ENCODE measurements around the gene BTN2A1.
A peak's percentile ranks its signal among the peaks of the same experiment; 100 is the strongest.

The BTN2A1 gene

GRCh38 chr6:26468829-26469228 lies 11.1 kb downstream of the BTN2A1 start:
- DNase-seq (ENCODE audit: low read depth in 3 of 3): no peak

- no peak for DNase-seq (ENCODE audit: low read depth in 3 of 3)
Observed at GRCh38 chr6:26470643-26471042, 12.9 kb downstream of the BTN2A1 start.

- no peak for DNase-seq (ENCODE audit: low read depth in 3 of 3)
Observed at GRCh38 chr6:26471970-26472369, 14.2 kb downstream of the BTN2A1 start.

- DNase-seq (ENCODE audit: low read depth in 3 of 3): no peak
Observed at GRCh38 chr6:26472549-26473290, 15.0 kb downstream of the BTN2A1 start.

- no peak for DNase-seq (ENCODE audit: low read depth in 3 of 3)
Observed at GRCh38 chr6:26473429-26473757, 15.6 kb downstream of the BTN2A1 start.

GRCh38 chr6:26473758-26474438 lies 16.1 kb downstream of the BTN2A1 start:
- DNase-seq (ENCODE audit: low read depth in 3 of 3): peak; percentile 40 to 69 (median 53)

- no peak for DNase-seq (ENCODE audit: low read depth in 3 of 3)
Observed at GRCh38 chr6:26474439-26474881, 16.7 kb downstream of the BTN2A1 start.

GRCh38 chr6:26475823-26476729 lies 18.3 kb downstream of the BTN2A1 start:
- no peak for DNase-seq (ENCODE audit: low read depth in 3 of 3)

GRCh38 chr6:26476896-26477295 lies 19.1 kb downstream of the BTN2A1 start:
- no peak for DNase-seq (ENCODE audit: low read depth in 3 of 3)

- no peak for DNase-seq (ENCODE audit: low read depth in 3 of 3)
Observed at GRCh38 chr6:26477426-26477825, 19.7 kb downstream of the BTN2A1 start.

GRCh38 chr6:26478100-26478984 lies 20.6 kb downstream of the BTN2A1 start:
- DNase-seq (ENCODE audit: low read depth in 3 of 3): no peak

- no peak for DNase-seq (ENCODE audit: low read depth in 3 of 3)
Observed at GRCh38 chr6:26478985-26479278, 21.2 kb downstream of the BTN2A1 start.

- DNase-seq (ENCODE audit: low read depth in 3 of 3): no peak
Observed at GRCh38 chr6:26482338-26482737, 24.6 kb downstream of the BTN2A1 start.

- DNase-seq (ENCODE audit: low read depth in 3 of 3): no peak
Observed at GRCh38 chr6:26483727-26484126, 26.0 kb downstream of the BTN2A1 start.

GRCh38 chr6:26484161-26484560 lies 26.4 kb downstream of the BTN2A1 start:
- no peak for DNase-seq (ENCODE audit: low read depth in 3 of 3)

- DNase-seq (ENCODE audit: low read depth in 3 of 3): no peak
Observed at GRCh38 chr6:26485112-26485780, 27.5 kb downstream of the BTN2A1 start.

- DNase-seq (ENCODE audit: low read depth in 3 of 3): no peak
Observed at GRCh38 chr6:26486358-26486757, 28.6 kb downstream of the BTN2A1 start.

- DNase-seq (ENCODE audit: low read depth in 3 of 3): no peak
Observed at GRCh38 chr6:26487466-26487865, 29.7 kb downstream of the BTN2A1 start.

- no peak for DNase-seq (ENCODE audit: low read depth in 3 of 3)
Observed at GRCh38 chr6:26489996-26490964, 32.5 kb downstream of the BTN2A1 start.

GRCh38 chr6:26491604-26492003 lies 33.8 kb downstream of the BTN2A1 start:
- DNase-seq (ENCODE audit: low read depth in 3 of 3): no peak
